HG03521 (cell line): ENCODE measurements around the gene TBX1.

Experiments used
- ATAC-seq: cut with Tn5 transposase; IDR thresholded peaks from one replicate; pipeline ENCODE4 v1.9.1; 2021; ENCODE audit warnings: mild to moderate bottlenecking, moderate library complexity; ENCODE audit not compliant: unreplicated experiment

The TBX1 gene

DNA sequence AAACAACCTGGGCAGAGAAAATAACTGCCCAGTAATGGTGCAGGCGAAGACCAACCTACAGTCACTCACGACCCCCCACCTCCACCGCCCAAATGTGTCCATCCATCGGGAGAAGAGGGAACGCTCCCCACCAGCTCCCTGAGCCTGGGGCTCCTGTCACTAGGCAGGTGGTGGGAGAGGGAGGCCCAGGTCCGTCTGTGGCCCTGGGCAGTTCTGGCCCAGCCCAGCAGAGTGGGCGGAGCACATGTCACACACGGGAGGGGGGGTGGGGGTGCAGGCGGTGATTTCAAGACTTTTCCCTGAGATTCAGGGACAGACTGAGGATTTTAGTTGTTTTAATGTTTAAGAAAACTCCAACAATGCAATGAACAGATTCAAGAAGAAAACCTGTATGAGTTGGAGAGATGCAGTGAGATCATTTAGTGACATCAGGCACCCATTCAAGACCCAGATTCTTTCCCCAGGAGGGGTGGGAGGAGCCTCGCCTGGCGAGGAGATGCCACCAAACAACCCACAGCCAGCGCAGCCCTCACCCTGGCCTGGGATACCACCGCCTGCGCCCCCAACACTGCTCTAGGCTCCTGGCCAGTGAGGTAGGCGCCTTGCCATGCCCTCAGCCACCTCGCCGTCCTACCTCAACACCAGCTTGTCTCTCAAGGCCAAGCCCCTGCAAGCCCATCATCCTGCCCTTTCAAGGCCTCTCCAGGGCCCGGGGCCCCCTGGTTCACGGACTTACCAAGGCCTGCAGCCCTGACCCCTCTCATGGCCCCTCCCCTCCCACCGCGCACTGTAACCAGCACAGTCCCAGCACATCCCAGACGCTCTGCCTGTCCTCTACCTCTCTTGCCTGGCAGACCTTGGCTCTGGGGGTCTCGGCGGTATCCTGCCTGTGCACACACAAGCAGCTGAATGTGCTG, 36.8 kb downstream of the TBX1 start:
- no peak for ATAC-seq

DNA sequence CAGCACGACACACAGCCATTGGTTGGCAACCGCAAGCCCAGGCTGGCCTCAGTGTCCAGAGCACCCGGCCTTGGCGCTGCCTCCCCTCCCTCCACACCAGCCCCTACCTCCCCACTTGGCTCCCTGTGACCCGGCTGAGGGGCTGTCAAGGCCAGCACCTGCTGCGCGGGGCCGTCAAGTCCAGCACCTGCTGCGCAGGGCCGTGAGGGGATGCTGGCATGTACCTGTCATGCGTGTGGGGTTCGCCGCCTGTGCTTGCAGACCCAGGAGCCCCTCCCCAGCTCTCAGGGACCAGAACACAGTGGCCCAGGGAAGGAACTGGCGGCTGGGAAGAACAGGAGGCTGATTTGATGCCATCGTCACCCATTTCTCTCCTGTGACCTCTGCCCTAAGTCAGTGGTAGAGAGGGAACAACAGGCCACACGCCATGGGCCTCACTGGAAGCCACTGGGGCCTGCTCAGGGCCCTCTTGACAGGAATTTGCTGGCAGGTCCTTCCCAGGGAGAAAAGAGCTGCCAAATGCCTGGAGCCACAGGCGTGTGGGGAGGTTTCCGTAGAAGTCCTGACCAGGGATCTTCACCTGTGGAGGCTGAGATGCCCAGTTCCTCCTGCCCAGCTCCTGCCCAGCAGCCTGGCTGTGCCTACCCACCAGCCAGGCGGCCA, 37.6 kb downstream of the TBX1 start:
- no peak for ATAC-seq

DNA sequence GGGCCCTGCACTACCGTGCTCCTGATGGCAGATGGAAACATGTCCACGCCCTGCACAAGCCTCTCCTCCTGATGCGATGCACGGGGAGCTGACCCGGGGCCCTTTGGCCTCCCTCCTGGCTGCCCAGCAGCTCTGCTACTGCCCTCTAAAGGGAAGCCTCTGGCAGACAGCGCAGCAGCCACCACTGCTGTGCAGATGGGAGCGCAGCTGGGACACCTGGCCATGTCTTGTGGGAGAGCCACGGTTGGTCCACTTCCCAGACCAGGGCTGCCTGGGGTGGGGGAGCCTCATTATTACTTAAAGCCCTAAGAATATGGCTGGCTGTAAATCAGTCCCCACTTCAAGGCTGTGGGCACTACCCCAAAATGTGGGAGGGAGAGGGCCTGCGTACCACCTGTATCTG, 38.3 kb downstream of the TBX1 start:
- no peak for ATAC-seq

DNA sequence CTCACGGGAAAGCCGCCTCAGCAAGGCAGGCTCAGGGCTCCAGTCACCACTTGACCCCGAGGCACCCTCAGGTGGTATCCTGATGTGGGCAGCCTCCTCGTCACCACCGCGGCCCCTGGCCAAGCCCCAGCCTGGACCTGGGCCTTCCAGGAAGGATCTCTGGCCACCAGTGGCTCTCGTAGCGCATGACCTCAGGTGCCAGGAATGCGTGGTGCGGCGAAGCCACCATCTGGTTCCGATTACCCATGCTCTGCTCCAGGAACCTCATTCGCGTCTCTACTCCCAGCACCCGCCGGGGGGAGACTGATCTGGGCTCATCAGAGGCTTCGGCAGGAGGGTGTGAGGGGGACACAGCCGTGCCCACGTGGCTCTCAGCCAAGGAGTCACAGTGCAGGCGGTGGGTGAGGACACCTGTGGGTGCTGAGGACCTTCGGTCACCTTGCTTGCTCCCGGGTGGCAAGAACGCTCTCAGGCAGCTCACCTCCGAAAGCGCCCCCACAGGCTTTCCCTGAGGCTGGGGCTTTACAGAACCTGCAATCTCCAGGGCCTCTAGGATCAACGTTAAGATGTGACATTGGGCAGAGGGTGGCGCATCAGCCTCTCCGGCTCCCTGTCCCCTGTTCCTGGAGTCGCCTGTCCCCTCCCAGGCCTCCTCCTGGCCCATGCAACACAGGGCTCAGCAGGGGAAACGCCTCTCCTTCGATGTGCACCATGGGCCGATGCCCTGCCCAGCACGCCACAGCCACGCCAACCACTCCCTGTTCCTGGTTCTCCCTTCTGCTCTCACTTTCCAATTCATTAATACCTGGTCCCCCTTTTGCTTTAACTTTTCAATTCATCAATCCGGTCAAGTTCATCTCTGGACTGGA, 39.0 kb downstream of the TBX1 start:
- ATAC-seq = no peak

GRCh38 chr22:19800306-19800705, 39.7 kb downstream of the TBX1 start:
- ATAC-seq = no peak

GRCh38 chr22:19800761-19801244, 40.2 kb downstream of the TBX1 start:
- no peak for ATAC-seq

DNA sequence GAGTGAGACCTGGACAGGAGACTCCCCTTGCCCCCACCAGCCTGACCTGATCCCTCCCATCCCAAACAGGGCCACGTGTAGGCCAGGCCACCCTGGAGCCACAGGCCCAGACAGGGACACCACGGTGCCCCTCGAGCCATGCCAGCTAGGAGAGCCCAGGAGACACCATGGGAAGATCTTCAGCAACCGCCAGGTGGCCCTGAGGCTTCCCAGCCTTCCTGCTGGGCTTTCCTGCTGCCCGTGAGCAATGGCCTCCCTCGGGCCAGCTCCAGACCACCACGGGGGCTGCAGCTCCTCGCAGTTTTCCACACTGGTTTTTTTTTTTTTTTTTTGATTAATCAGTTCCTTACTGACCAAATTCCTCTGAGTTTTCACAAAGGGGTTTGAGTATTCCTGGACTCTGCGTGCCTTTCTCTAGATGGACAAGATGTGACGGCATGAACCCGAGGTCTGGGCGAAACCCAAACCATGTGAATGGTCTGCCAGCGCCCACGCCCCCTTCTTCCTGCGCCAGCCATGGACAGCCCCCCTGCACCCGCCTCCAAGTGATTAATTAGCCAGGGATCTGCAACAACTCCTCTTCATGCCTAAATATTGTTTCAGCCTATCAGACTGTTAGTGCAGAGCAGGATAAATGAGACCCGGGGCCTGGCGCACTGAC, 40.9 kb downstream of the TBX1 start:
- no peak for ATAC-seq

GRCh38 chr22:19802001-19802893, 41.7 kb downstream of the TBX1 start:
- ATAC-seq = no peak

DNA sequence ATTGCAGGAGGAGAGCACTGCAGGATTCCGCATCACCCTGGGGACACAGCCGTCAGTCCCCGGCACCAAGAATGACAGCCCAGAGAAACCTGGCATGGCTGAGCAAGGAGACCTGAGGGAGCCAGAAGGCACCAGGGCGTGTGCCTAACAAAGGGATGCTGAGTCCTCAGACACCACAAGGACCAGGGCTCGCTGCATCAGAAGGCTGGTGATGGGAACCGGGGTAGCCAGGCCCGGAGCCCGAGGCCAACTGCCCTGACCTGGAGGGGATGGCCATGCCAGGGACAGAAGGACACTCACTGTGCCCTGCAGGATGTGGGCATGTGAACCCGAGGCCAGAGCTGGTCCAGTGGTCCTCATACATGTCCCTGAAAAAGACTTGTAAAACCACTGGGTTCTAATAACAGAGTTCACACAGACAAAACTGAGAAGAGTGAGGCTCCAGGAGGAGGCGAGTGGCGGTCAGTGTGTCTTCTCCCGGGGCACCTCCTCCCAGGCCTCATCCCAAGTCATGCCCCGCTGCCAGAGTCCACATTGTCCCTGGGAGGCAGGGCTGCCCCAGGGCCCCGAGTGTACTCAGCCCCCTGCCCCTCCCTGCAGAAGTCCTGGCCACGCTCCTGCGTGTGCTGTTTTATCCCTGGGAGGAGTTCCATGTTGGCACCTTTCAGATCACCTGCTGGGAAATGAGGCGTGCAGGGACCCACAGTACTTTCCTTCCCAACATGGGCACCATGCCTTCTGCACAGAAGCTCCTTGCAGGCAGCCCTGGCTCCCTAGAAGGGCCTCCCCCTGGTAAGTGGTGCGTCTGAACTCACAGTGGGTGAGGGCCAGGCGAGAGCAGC, 42.5 kb downstream of the TBX1 start:
- no peak for ATAC-seq

DNA sequence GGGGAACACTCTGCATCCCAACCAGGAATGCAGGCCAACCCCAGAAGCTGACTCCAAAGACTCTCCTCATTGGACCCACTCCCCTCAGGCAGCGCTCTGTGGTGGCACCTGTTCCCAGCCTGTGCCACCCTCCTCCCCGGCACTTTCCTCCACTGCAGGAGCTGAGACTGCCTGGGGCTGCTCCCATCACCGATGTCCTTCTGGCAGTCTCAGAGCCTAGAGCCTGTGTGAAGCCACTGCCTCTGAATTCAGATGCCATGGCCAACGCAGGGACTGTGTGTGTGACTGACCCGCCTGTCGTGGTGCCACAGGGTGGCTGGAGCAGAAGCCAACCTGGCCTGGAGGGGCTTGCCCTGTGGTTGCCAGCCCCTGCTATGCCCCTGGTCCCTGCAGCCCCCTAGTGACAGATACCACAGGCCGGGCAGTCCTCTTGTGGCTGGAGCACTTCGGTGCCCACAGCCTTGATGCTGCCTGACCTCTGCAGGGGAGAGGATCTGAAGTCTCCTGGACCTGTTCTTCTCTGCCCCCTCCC, 43.2 kb downstream of the TBX1 start:
- no peak for ATAC-seq

DNA sequence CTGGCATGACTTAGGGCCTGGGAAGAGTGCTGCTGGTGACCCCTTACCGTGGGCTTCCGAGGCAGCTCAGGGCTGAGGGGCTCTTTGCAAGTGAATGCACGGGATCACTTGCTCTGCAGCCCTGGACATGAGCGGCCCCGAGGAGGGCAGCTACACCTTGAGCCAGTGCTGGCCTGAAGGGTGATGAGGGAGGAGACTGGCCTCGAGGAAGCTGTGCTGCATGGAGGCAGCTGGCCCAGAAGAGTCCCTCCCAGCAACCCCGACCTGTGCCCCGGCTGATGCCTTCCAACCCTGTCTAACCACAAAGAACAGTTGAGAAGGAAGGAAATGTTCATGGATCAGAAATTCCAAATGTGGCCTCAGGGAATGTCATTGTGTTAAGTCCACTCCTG, 45.2 kb downstream of the TBX1 start:
- ATAC-seq = no peak

DNA sequence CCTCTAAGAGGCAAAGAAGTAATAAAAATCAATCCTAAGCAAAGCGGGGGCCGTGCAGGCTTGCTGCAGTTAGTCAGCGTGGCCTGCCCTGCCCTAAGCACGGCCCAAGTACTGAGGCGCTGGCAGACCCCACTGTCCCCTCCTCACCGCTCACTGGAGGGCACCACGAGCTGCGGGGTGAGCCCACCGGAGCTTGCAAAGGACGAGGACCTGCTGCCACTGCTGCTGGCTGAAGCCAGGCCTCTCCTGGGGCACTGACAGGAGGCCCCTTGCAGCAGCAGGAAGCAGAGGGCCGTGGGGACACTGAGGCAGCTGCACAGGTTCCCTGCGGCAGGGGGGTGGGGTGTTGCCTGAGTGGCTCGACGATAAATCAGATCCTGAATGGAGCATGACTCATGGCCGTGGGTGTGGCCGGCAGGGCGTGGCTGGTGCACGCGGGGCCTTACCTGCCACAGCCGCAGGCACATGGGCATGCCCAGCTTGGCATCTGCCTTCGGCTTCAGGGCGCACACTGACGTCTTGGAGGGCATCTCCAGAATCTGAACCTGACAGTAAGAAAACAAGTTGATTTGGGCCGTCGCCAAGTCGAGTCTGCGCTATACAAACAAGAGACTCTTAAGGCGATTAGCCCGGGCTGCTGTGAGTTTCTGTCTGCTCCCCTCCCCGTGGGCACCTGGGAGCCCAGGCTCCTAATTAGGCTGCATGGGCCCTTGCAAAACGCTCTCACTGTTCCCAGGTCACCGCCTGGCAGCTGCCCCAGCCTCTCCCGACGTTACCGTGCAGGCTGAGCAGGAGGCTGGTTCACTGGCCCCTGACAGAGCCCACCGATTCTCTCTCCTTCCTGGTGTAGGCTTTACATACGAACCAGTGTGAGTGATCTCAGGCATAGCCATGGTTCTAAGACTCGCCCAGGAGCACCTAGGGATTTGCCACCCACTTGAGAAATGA, 45.9 kb downstream of the TBX1 start:
- ATAC-seq = no peak

GRCh38 chr22:19807161-19807913, 46.8 kb downstream of the TBX1 start:
- no peak for ATAC-seq

DNA sequence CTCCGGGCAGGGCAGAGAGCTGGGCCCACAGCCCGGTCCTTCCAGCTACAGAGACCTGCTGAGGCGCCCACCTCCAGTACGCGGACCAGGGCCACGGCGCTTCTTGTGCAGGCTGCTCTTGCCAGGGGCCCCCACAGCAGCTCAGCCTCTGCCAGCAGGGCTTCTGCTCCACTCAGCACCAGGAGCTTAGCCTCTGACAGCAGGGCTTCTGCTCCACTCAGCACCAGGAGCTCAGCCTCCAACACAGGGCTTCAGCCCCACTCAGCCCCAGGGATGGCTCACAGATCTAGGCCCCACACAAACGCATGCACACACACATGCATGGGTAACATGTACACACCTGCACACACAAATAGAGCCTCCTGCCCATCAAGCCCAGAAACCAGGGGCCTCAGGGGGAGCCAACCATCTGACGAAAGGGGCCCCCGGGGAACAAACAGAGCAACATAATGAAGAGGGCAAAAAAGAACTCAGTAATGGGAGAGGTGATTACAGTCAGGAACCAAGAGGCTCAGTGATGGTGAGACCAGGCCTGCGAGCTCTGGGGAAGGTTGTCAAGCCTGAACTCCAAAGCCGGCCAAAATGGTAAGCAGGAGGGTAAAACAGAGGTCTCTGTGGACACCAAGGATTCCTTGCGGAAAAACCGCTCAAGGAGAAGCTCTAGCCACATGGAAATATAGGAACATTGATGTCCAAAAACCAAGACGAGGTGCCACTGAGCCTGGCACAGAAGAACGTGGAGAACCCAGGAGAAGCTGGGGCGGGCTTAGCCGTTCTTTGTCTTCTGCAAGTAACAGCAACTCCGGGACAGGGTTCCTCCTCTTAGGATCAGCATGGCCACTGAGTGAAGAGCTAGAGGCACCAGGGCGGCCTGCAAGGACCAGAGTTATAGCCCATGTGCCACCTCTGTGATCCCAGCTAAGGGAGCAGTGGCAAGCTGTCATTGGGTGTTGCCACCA, 47.6 kb downstream of the TBX1 start:
- ATAC-seq = no peak

GRCh38 chr22:19808873-19809478, 48.4 kb downstream of the TBX1 start:
- ATAC-seq = no peak
